ENCODE measurements around the gene SPATA9. TPM values are rescaled to one million over a fixed set of nuclear protein-coding genes. Genes with fewer than 3 reads are reported as not detected.

Gene SPATA9
- total and polyA plus RNA-seq, 2 of the 8 experiments (the other 6 are each of a cell fraction or from before 2014, with no cell fraction given), result not detected

DNA sequence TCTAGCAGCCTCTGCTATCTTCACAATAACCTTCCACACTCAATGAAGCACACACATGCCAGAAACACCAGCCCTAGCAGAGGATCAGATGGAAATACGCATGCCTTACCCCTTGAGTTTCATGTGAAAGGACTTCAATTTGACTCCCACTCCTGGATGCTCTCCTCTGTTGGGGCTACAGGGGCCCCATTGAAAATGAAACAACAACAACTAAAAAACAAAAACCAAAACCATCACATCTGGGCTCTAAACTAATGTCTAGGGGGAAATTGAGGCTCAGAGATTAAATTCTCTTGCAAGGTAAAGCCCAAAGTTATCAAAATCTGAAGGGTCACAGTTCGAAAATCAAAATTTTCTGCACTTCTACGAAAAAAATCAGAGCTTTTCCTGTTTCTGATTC, 44.2 kb downstream of the SPATA9 start:
- Histone ChIP-seq H4K91ac (replicated peaks; ENCODE audit: insufficient read length, low read length) (no peak overlapping the region), H3K79me1 (ENCODE audit: low read depth, low read length) (no peaks in the 10 kb centered on the region), H2BK20ac (ENCODE audit: low read length) (no peak overlapping the region), H2BK5ac (ENCODE audit: low read depth, low read length) (no peak overlapping the region), H3K23ac (ENCODE audit: insufficient read length) (no peak overlapping the region), H3K9me3 (ENCODE audit: insufficient read depth in 2 of 2, low read depth in 1 of 2, low read length in 1 of 2) (no peaks in the 10 kb centered on the region), H4K20me1 (replicated peaks in 1 of 2; ENCODE audit: control insufficient read depth in 1 of 2, insufficient read depth in 2 of 2, low read length in 2 of 2) (no peaks in the 10 kb centered on the region), H3K4me3 (ENCODE audit: extremely low read depth in 1 of 4, insufficient read depth in 2 of 4, low read depth in 3 of 4, low read length in 4 of 4) (no peak overlapping the region), H3K14ac (ENCODE audit: insufficient read length) (no peak overlapping the region), H3K23me2 (ENCODE audit: low read depth, low read length) (no peaks in the 10 kb centered on the region), H2AK5ac (ENCODE audit: low read depth, low read length) (no peak overlapping the region), H3K9ac (replicated peaks in 1 of 4; ENCODE audit: extremely low read depth in 1 of 4, low read depth in 3 of 4, low read length in 3 of 4) (no peak overlapping the region), H2BK12ac (ENCODE audit: low read depth, low read length) (no peak overlapping the region), H3K56ac (replicated peaks; ENCODE audit: insufficient read length, low read depth, low read length) (no peak overlapping the region), H3K36me3 (ENCODE audit: control insufficient read depth in 2 of 4, insufficient read depth in 4 of 4, low read length in 3 of 4) (no peaks in the 10 kb centered on the region), H3K4me1 (replicated peaks in 1 of 4; ENCODE audit: control insufficient read depth in 3 of 4, insufficient read depth in 4 of 4, low read length in 3 of 4) (no peaks in the 10 kb centered on the region), H2BK120ac (replicated peaks; ENCODE audit: low read depth, low read length) (no peak overlapping the region), H3K79me2 (ENCODE audit: control insufficient read depth in 1 of 2, insufficient read depth in 2 of 2, low read length in 2 of 2) (no peaks in the 10 kb centered on the region), H4K5ac (ENCODE audit: insufficient read length, low read depth, low read length) (no peak overlapping the region), H3K18ac (ENCODE audit: extremely low read depth, low read length) (no peak overlapping the region), H3K27ac (ENCODE audit: low read depth, low read length) (no peak overlapping the region), H3K4ac (replicated peaks; ENCODE audit: insufficient read length, low read depth, low read length) (no peak overlapping the region), H4K8ac (ENCODE audit: extremely low read depth, insufficient read depth, low read length) (no peak overlapping the region), H3K4me2 (ENCODE audit: insufficient read depth in 1 of 2, low read depth in 2 of 2, low read length in 2 of 2) (no peak overlapping the region), H3K27me3 (replicated peaks in 1 of 4; ENCODE audit: control insufficient read depth in 3 of 4, extremely low read depth in 1 of 4, insufficient read depth in 3 of 4, low read length in 3 of 4) (no peaks in the 10 kb centered on the region), H2AFZ (ENCODE audit: low read length) (no peak overlapping the region), H2BK15ac (ENCODE audit: low read length) (no peak overlapping the region)
- ChIA-PET CTCF (ENCODE audit: partially characterized antibody) (no interaction called here), POLR2A (ENCODE audit: partially characterized antibody) (no interaction called here)
- no peak for FAIRE-seq
- no peak for DNase-seq (ENCODE audit: low read depth in 1 of 2, low spot score in 2 of 2)
- WGBS, 2 experiments (ENCODE audit: extremely low coverage in 1 of 2, insufficient coverage in 1 of 2, insufficient read length in 1 of 2, insufficient replicate concordance in 2 of 2, low coverage in 1 of 2, low lambda C conversion rate in 2 of 2, missing lambda C conversion rate in 1 of 2), result 83% methylated on average over 3 of the region's 3 CpGs; no CpG with 5 or more reads in 1 of the 2 experiments
- TF ChIP-seq RFX5 (IDR thresholded peaks at IDR 0.05; ENCODE audit: borderline replicate concordance, low read depth, low read length), result no peak
- TF ChIP-seq SIN3A (conservative IDR thresholded peaks at IDR 0.05 in 1 of 2, IDR thresholded peaks at IDR 0.05 in 1 of 2; ENCODE audit: low read depth in 1 of 2, low read length in 2 of 2), result no peak
